Measurements from ENCODE around the gene GNA14.

GNA14 gene

DNA sequence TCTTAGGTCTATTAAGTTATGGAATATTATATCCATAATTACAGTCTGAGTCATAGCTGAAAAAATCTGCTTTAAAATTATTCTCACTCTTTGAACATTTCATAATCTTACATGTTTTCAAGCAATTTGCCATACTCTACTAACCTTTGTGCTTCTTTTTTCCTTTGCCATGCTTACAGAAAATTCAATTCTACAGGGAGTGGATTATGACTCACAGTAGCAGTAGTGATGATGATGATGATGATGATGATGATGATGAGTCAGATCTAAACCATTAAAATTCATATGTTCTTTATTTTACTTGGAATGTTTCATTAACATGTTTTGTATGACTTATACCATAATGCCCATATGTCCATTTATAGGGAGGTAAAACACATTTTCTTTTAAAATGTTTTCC lies 263.7 kb downstream of the GNA14 start:
- no peak for DNase-seq

DNA sequence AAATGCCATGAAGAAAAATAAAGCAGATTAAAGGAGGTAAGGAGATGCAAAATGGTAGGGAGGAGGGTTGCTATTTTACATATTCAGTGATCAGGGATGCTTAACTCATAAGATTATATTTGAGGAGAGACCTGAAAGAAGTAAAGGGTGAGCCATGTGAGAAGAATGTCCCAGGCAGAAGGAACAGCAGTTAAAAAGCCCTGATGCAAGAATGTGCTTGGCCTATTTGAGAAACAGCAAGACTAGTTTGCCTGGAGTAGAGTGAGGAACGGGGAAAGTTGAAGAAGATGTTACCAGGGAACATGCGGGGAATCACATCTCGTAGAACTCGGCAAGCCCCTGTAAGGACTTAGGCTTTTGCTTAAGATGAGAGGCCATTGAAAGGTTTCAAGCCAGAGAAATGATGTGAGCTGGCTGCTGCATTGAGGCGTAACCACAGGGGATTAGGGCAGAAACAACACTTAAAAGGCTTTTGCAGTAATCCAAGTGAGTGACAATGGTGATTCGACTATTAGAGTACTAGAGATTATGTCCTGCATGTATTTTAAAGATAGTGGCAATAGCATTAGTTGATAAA lies 272.1 kb downstream of the GNA14 start:
- no peak for DNase-seq

DNA sequence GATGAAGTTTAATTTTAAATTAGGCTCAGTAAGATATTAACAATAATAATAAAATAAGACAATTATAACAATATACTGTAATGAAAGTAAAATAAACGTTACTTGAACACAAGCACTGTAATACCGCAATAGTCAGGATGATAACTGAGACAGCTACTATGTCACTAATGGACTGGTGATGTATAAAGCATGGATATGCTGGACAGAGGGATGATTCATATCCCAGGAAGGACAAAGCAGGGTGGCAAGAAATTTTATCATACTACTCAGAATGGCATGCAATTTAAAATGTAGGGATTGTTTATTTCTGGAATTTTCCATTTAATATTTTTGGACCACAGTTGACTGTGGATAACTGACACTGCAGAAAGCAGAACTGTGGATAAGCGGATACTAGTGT lies 273.9 kb downstream of the GNA14 start:
- DNase-seq, result no peak

Data from DMS153 (cell line).